PC-9 (cell line): ENCODE measurements around the gene OSER1. TPM values are rescaled to one million over a fixed set of nuclear protein-coding genes. Genes with fewer than 3 reads are reported as not detected.
A peak's percentile ranks its signal among the peaks of the same experiment; 100 is the strongest.

Experiments
- BruUV-seq: library from RNA; stranded (reverse); fragments of 400-500 nt; replicated peaks from 2 replicates; lab custom pipeline; 2021; lab: Mats Ljungman, UMichigan
- CTCF ChIA-PET: fragments of 300-600 bp; sonication (Branson Sonifier 250); formaldehyde crosslinking; loops from one replicate; lab custom pipeline; 2022; ENCODE audit warnings: antibody characterized with exemption; lab: Charles Lee
- POLR2A ChIA-PET: fragments of 300-600 bp; sonication (Branson Sonifier 250); formaldehyde crosslinking; loops from one replicate; lab custom pipeline; 2022; ENCODE audit warnings: antibody characterized with exemption; ENCODE audit not compliant: unreplicated experiment; lab: Charles Lee
- DNase-seq, 2 experiments: peaks; one replicate each; pipeline versions ENCODE4 v3.0.0 to v3.0.0-alpha.2; 2015 to 2022; ENCODE audit warnings: mixed read lengths in 1 of 2
- H2AFZ ChIP-seq: fragments of 200-600 bp; sonication (generic); 2 replicates; pipeline ENCODE4 v1.8.1; 2017; ENCODE audit warnings: antibody characterized with exemption
- H3F3A ChIP-seq: fragments of 200-600 bp; sonication (generic); 2 replicates; pipeline ENCODE4 v1.8.1; 2017; ENCODE audit warnings: antibody characterized with exemption, mild to moderate bottlenecking, low read depth; ENCODE audit not compliant: insufficient read depth
- H3K27ac ChIP-seq: fragments of 200-600 bp; sonication (generic); 2 replicates; pipeline ENCODE4 v1.6.1; 2016; ENCODE audit warnings: mixed run types
- H3K27me3 ChIP-seq: fragments of 200-600 bp; sonication (generic); 2 replicates; pipeline ENCODE4 v1.6.1; 2016; ENCODE audit warnings: low read depth, mixed run types; ENCODE audit not compliant: insufficient read depth
- H3K36me3 ChIP-seq: fragments of 200-600 bp; sonication (generic); 2 replicates; pipeline ENCODE4 v1.6.1; 2016; ENCODE audit warnings: low read depth, mixed run types
- H3K4me1 ChIP-seq: fragments of 200-600 bp; sonication (generic); replicated peaks from 2 replicates; pipeline ENCODE4 v1.6.1; 2016; ENCODE audit warnings: mixed run types; ENCODE audit not compliant: insufficient read depth
- H3K4me2 ChIP-seq: fragments of 200-600 bp; sonication (generic); 2 replicates; pipeline ENCODE4 v1.6.1; 2017; ENCODE audit warnings: mixed run types
- H3K4me3 ChIP-seq: fragments of 200-600 bp; sonication (generic); 2 replicates; pipeline ENCODE4 v1.6.1; 2016; ENCODE audit warnings: mixed run types
- H3K79me2 ChIP-seq: fragments of 200-600 bp; sonication (generic); 2 replicates; pipeline ENCODE4 v1.6.1; 2017; ENCODE audit warnings: low read depth, mixed run types
- H3K9me2 ChIP-seq: fragments of 200-600 bp; sonication (generic); 2 replicates; pipeline ENCODE4 v1.8.1; 2017; ENCODE audit warnings: mild to moderate bottlenecking; ENCODE audit not compliant: insufficient read depth
- H3K9me3 ChIP-seq: fragments of 200-600 bp; sonication (generic); 2 replicates; pipeline ENCODE4 v1.8.1; 2016; ENCODE audit warnings: low read depth; ENCODE audit not compliant: insufficient read depth
- H4K20me1 ChIP-seq: fragments of 200-600 bp; sonication (generic); 2 replicates; pipeline ENCODE4 v1.8.1; 2017; ENCODE audit not compliant: insufficient read depth
- EZH2 ChIP-seq: fragments of 200-600 bp; sonication (generic); IDR thresholded peaks from 2 replicates; pipeline ENCODE4 v1.8.0; 2017; ENCODE audit warnings: antibody characterized with exemption, low read depth
- intact Hi-C: fragments of 100-400 bp; cut with micrococcal nuclease; formaldehyde crosslinking; loops from one replicate; pipeline ENCODE4 v1.10.0; 2022; ENCODE audit not compliant: unreplicated experiment
- total RNA-seq: library from RNA; stranded (reverse); gene quantifications from 2 replicates; pipeline ENCODE4 v1.2.3, GENCODE V29; 2021
- TF ChIP-seq, protein P1 (sequence below): fragments of 200-600 bp; sonication (generic); conservative IDR thresholded peaks from 2 replicates; pipeline ENCODE4 v1.6.1; 2017; ENCODE audit warnings: mixed run types, antibody characterized with exemption, mild to moderate bottlenecking, moderate library complexity

OSER1 gene
- total RNA-seq, 1 experiment from 2014 or later: 136 TPM

GRCh38 chr20:44219170-44219730 is 8.7 kb upstream of the OSER1 start:
- no peak for DNase-seq
- no peaks in the 10 kb centered on the region for H3F3A ChIP-seq
- H3K4me3 ChIP-seq: no peak overlapping the region
- intact Hi-C loops: loop anchor here (5.0 kb wide), 2 partner anchors 463 to 772 kb away; no protein-coding TSS in a partner anchor
- ChIA-PET POLR2A (interaction anchor here (0.5 to 0.8 kb wide), 3 partner anchors 14 to 99 kb away, joined by 3 to 34 read pairs (median 9); no protein-coding TSS in a partner anchor), CTCF (interaction anchor here (0.6 to 2.8 kb wide), 5 partner anchors 92 to 188 kb away, joined by 3 to 28 read pairs (median 3); partner anchors contain the start of gene FITM2)
- H3K9me3 ChIP-seq: no peaks in the 10 kb centered on the region
- H3K4me2 ChIP-seq: no peak overlapping the region
- H3K27me3 ChIP-seq: no peaks in the 10 kb centered on the region
- H3K79me2 ChIP-seq: no peaks in the 10 kb centered on the region
- no peaks in the 10 kb centered on the region for H4K20me1 ChIP-seq
- BruUV-seq: no TSS peak
- no peak overlapping the region for H2AFZ ChIP-seq
- H3K9me2 ChIP-seq: no peaks in the 10 kb centered on the region
- H3K4me1 ChIP-seq: no peaks in the 10 kb centered on the region
- H3K36me3 ChIP-seq: no peaks in the 10 kb centered on the region
- H3K27ac ChIP-seq: no peak overlapping the region
- TF ChIP-seq, protein P1, sequence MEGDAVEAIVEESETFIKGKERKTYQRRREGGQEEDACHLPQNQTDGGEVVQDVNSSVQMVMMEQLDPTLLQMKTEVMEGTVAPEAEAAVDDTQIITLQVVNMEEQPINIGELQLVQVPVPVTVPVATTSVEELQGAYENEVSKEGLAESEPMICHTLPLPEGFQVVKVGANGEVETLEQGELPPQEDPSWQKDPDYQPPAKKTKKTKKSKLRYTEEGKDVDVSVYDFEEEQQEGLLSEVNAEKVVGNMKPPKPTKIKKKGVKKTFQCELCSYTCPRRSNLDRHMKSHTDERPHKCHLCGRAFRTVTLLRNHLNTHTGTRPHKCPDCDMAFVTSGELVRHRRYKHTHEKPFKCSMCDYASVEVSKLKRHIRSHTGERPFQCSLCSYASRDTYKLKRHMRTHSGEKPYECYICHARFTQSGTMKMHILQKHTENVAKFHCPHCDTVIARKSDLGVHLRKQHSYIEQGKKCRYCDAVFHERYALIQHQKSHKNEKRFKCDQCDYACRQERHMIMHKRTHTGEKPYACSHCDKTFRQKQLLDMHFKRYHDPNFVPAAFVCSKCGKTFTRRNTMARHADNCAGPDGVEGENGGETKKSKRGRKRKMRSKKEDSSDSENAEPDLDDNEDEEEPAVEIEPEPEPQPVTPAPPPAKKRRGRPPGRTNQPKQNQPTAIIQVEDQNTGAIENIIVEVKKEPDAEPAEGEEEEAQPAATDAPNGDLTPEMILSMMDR: no peak
- no peak for TF ChIP-seq EZH2

GRCh38 chr20:44218446-44218845 is 7.9 kb upstream of the OSER1 start:
- no peak overlapping the region for H2AFZ ChIP-seq
- no peaks in the 10 kb centered on the region for H3K9me2 ChIP-seq
- POLR2A ChIA-PET: interaction anchor here (0.5 to 0.8 kb wide), 3 partner anchors 13 to 99 kb away, joined by 3 to 34 read pairs (median 9); no protein-coding TSS in a partner anchor
- H3K4me2 ChIP-seq: no peak overlapping the region
- no peaks in the 10 kb centered on the region for H3F3A ChIP-seq
- H3K27me3 ChIP-seq: no peaks in the 10 kb centered on the region
- H3K9me3 ChIP-seq: no peaks in the 10 kb centered on the region
- H3K4me1 ChIP-seq: no peaks in the 10 kb centered on the region
- H3K4me3 ChIP-seq: no peak overlapping the region
- no peak overlapping the region for H3K27ac ChIP-seq
- H3K36me3 ChIP-seq: no peaks in the 10 kb centered on the region
- H3K79me2 ChIP-seq: no peaks in the 10 kb centered on the region
- DNase-seq: no peak
- TF ChIP-seq EZH2: no peak
- BruUV-seq: no TSS peak
- CTCF ChIA-PET: interaction anchor here (0.5 to 2.8 kb wide), 7 partner anchors 85 to 436 kb away, joined by 3 to 28 read pairs (median 3); partner anchors contain the start of gene FITM2
- intact Hi-C loops: loop anchor here (5.0 kb wide), 2 partner anchors 464 to 771 kb away; no protein-coding TSS in a partner anchor
- no peaks in the 10 kb centered on the region for H4K20me1 ChIP-seq

DNA sequence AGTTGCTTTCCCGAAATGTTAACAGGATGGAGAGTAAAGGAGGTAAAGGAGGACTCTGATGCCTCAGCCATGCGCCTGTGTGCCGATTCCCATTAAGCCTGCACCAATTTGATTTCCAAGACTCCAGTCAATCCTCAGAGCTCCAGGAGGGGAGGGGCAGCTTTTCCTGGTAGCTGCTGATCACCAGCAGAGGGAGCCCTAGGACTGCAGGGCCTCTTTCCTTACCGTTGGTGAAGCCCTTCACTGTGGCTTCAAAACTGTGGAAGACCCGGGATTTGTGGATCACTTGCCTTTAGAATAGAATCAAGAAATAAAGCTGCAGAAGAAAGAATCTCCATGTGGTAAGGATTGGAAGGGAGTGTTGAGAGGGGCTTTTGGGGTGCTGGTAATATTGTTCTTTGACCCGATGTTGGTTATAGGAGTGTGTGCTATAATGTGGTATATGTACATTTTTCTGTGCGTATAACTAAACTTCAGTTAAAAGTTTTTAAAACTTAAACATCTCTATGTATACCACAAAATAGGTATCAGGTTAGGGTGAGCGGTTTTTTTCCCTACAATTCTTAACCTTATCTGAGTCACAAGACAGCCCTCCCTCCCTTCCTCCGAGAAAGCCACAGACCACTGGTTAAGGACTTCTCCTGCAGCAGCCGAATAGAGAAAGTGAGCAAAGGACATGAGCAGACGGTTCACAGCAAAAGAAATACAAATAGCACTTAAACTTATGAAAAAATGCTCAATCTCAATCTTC is 6.9 kb upstream of the OSER1 start:
- DNase-seq: peak; percentile 58 to 76
- H3K9me2 ChIP-seq: no peaks in the 10 kb centered on the region
- POLR2A ChIA-PET: interaction anchor here (0.5 to 0.6 kb wide), 3 partner anchors 34 to 275 kb away, joined by 3 to 11 read pairs (median 5); no protein-coding TSS in a partner anchor
- H3K79me2 ChIP-seq: peaks cover 6% of the 10 kb centered on the region; the same call in 1 of the 2 replicates
- H3K27ac ChIP-seq: no peak overlapping the region
- H3K4me2 ChIP-seq: no peak overlapping the region
- H2AFZ ChIP-seq: no peak overlapping the region
- H3K9me3 ChIP-seq: no peaks in the 10 kb centered on the region
- H3K36me3 ChIP-seq: no peaks in the 10 kb centered on the region
- BruUV-seq: no TSS peak
- intact Hi-C loops: loop anchor here (1.0 to 5.0 kb wide), 7 partner anchors 94 to 770 kb away; partner anchors contain the start of gene FITM2
- H3F3A ChIP-seq: peaks cover 6% of the 10 kb centered on the region; the same call in 1 of the 2 replicates
- no peaks in the 10 kb centered on the region for H3K27me3 ChIP-seq
- H4K20me1 ChIP-seq: no peaks in the 10 kb centered on the region
- CTCF ChIA-PET: interaction anchor here (0.6 to 2.8 kb wide), 10 partner anchors 12 to 466 kb away, joined by 3 to 28 read pairs (median 4); partner anchors contain the start of gene FITM2
- no peaks in the 10 kb centered on the region; the same call in 1 of the 2 replicates for H3K4me1 ChIP-seq
- H3K4me3 ChIP-seq: no peak overlapping the region
- TF ChIP-seq, protein P1: peak; percentile 98
- no peak for TF ChIP-seq EZH2
